ENCODE results near the gene VAMP2. TPM values are rescaled to one million over a fixed set of nuclear protein-coding genes. Genes with fewer than 3 reads are reported as not detected.

Gene VAMP2
- total and polyA plus RNA-seq, 9 of the 15 experiments (the other 6 are each of a cell fraction or from before 2014, with no cell fraction given) = 2.3 to 31.8 (median 6.0) TPM

GRCh38 chr17:8125154-8125946 lies 37.4 kb downstream of the VAMP2 start (continued):
- TF ChIP-seq NEUROD1 (IDR thresholded peaks at IDR 0.05; ENCODE audit: borderline replicate concordance, low read depth, low read length, partially characterized antibody) (no peak), ZNF143 (CRISPR knock-in tag; IDR thresholded peaks at IDR 0.05) (no peak), ETS1 (conservative IDR thresholded peaks at IDR 0.05; ENCODE audit: control insufficient read depth, low read depth, low read length) (0 out of 2 replicates have a peak, but pooled peaks have one; percentile 57), ZNF589 (CRISPR knock-in tag; IDR thresholded peaks at IDR 0.05; ENCODE audit: low read depth) (no peak), L3MBTL2 (IDR thresholded peaks at IDR 0.05) (peak; percentile 49), RBM25 (IDR thresholded peaks at IDR 0.05; ENCODE audit: low read depth, low read length, severe bottlenecking) (no peak), MLX (CRISPR knock-in tag; conservative IDR thresholded peaks at IDR 0.05) (no peak), NR3C1 (CRISPR knock-in tag; IDR thresholded peaks at IDR 0.05) (no peak), DNMT1 (IDR thresholded peaks at IDR 0.05) (no peak), ZNF507 (tag; conservative IDR thresholded peaks at IDR 0.05) (no peak), BRCA1 (IDR thresholded peaks at IDR 0.05) (no peak), BRCA1 (CRISPR knock-in tag; IDR thresholded peaks at IDR 0.05) (no peak), POLR2G (IDR thresholded peaks at IDR 0.05; ENCODE audit: low read depth, low read length) (peak; percentile 72), ELF4 (CRISPR knock-in tag; IDR thresholded peaks at IDR 0.05) (no peak), ZNF717 (CRISPR knock-in tag; IDR thresholded peaks at IDR 0.05) (no peak), HES1 (IDR thresholded peaks at IDR 0.05; ENCODE audit: low read depth) (no peak), NELFE (IDR thresholded peaks at IDR 0.05; ENCODE audit: insufficient read depth, insufficient read length) (no peak), MYBL2 (IDR thresholded peaks at IDR 0.05; ENCODE audit: low read depth) (no peak), MYBL2 (CRISPR knock-in tag; IDR thresholded peaks at IDR 0.05; ENCODE audit: borderline replicate concordance) (no peak)
- TF ChIP-seq, protein P1, sequence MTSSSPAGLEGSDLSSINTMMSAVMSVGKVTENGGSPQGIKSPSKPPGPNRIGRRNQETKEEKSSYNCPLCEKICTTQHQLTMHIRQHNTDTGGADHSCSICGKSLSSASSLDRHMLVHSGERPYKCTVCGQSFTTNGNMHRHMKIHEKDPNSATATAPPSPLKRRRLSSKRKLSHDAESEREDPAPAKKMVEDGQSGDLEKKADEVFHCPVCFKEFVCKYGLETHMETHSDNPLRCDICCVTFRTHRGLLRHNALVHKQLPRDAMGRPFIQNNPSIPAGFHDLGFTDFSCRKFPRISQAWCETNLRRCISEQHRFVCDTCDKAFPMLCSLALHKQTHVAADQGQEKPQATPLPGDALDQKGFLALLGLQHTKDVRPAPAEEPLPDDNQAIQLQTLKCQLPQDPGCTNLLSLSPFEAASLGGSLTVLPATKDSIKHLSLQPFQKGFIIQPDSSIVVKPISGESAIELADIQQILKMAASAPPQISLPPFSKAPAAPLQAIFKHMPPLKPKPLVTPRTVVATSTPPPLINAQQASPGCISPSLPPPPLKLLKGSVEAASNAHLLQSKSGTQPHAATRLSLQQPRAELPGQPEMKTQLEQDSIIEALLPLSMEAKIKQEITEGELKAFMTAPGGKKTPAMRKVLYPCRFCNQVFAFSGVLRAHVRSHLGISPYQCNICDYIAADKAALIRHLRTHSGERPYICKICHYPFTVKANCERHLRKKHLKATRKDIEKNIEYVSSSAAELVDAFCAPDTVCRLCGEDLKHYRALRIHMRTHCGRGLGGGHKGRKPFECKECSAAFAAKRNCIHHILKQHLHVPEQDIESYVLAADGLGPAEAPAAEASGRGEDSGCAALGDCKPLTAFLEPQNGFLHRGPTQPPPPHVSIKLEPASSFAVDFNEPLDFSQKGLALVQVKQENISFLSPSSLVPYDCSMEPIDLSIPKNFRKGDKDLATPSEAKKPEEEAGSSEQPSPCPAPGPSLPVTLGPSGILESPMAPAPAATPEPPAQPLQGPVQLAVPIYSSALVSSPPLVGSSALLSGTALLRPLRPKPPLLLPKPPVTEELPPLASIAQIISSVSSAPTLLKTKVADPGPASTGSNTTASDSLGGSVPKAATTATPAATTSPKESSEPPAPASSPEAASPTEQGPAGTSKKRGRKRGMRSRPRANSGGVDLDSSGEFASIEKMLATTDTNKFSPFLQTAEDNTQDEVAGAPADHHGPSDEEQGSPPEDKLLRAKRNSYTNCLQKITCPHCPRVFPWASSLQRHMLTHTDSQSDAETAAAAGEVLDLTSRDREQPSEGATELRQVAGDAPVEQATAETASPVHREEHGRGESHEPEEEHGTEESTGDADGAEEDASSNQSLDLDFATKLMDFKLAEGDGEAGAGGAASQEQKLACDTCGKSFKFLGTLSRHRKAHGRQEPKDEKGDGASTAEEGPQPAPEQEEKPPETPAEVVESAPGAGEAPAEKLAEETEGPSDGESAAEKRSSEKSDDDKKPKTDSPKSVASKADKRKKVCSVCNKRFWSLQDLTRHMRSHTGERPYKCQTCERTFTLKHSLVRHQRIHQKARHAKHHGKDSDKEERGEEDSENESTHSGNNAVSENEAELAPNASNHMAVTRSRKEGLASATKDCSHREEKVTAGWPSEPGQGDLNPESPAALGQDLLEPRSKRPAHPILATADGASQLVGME (CRISPR knock-in tag; IDR thresholded peaks at IDR 0.05) = no peak
